NT2/D1 (cell line): ENCODE measurements around the gene SMAD6.

ENCODE experiments used
- SUZ12 ChIP-seq: IDR thresholded peaks from 2 replicates; pipeline ENCODE4 v1.6.1; 2011; ENCODE audit not compliant: insufficient read length, insufficient read depth; ENCODE audit errors: extremely low read depth
- YY1 ChIP-seq: IDR thresholded peaks from 2 replicates; pipeline ENCODE4 v1.6.1; 2011; ENCODE audit not compliant: insufficient read length, insufficient read depth
- ZNF274 ChIP-seq: IDR thresholded peaks from 2 replicates; pipeline ENCODE4 v1.6.1; 2011; ENCODE audit warnings: mild to moderate bottlenecking, low read depth, low read length

GRCh38 chr15:66715181-66715624, 13.2 kb downstream of the SMAD6 start:
- TF ChIP-seq ZNF274 (no peak), SUZ12 (no peak), YY1 (no peak)
